HG03095 (cell line): ENCODE measurements around the gene CFP.
"Not testable (repeated sequence)": the region's sequence is repeated elsewhere in the genome, so short reads cannot be mapped to it uniquely, and the experiment has no call there.

Experiments used
- ATAC-seq: cut with Tn5 transposase; IDR thresholded peaks from one replicate; pipeline ENCODE4 v1.9.1; 2021; ENCODE audit warnings: moderate library complexity; ENCODE audit not compliant: unreplicated experiment

The CFP gene

GRCh38 chrX:47629419-47630200, at the start of gene CFP:
Gene CFP (minus strand): TSS chrX:47629930. CDS start chrX:47629844, 86 bp downstream.
- no peak for ATAC-seq

DNA sequence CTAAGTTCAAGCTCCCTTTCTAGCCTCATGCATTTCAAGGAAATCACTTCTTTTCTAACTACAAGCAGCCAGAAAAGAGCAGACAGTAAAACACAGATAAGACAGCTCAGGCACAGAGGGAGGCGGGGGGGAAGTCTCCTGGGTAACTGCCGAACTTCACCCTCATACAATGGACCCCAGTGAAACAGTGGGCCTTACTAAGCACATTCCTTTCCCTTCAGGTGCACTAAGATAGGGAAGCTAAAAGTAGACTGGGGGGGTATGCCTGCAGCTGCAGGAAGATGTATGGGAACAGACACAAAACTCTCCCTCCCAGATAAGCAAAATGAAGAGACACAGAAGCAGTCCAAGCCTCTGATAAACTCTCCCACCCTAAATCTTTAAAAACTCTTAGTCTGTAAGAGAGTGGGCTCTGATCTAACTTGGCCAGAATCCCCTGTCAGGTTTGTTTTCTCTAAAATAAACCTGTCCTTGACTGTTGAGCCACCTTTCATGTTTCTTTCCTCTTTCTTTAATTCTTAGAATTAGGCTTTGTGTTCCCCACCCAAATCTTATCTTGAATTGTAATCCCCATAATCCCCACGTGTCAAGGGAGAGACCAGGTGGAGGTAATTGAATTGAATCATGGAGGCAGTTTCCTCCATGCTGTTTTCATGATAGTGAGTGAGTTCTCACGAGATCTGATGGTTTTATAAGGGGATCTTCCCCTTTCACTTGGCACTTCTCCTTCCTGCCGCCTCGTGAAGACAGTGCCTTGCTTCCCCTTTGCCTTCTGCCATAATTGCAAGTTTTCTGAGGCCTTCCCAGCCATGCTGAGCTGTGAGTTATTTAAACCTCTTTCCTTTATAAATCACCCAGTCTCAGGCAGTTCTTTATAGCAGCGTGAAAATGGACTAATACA, 46.5 kb upstream of the CFP start:
- ATAC-seq, result not testable (repeated sequence)

GRCh38 chrX:47674776-47675175, 45.0 kb upstream of the CFP start:
- no peak for ATAC-seq

GRCh38 chrX:47665797-47666196, 36.1 kb upstream of the CFP start:
- not testable (repeated sequence) for ATAC-seq

DNA sequence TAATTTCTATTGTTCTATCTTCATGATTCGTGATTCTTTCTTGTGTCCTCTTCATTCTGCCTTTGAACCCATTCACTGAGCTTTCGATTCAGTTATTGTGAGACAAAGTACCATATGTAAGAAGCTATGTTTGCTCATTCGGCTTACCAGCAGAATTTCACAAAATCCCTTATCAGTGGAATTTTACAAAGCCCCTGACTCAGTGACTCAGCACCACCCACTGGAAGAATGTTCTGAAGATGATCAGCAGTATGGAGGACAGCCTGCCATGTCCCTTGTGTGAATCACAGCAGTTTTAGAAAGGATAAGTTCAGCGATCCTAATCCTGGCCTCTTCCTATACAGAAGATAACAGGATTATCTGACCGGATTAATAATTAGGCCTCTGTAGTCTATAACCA, 35.0 kb upstream of the CFP start:
- ATAC-seq, result no peak

- no peak for ATAC-seq
These were observed 32.5 kb upstream of the CFP start for GRCh38 chrX:47662144-47662657.

DNA sequence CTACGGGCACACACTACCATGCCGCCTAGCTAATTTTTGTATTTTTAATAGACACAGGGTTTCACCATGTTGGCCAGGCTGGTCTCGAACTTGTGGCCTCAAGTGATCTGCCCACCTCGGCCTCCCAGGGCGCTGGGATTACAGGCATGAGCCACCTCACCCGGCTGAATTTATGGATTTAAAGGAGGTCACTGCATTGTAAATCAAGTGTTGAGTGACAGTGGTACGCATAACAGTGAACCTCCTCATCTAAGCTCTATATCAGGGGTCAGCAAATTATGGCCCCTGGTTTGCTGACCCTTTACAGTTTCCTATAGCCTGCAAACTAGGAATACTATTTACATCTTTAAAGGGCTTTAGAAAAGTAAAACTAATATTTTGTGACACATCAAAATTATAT, 31.8 kb upstream of the CFP start:
- ATAC-seq, result no peak

GRCh38 chrX:47659421-47659726, 29.6 kb upstream of the CFP start:
- ATAC-seq, result no peak

- ATAC-seq, result peak; percentile 76
These were observed 29.1 kb upstream of the CFP start, which contains the start of gene UXT for GRCh38 chrX:47658684-47659420. Gene UXT (minus strand): TSS chrX:47659180. CDS start chrX:47658927, 253 bp downstream.

GRCh38 chrX:47658301-47658683, 28.6 kb upstream of the CFP start:
- no peak for ATAC-seq

DNA sequence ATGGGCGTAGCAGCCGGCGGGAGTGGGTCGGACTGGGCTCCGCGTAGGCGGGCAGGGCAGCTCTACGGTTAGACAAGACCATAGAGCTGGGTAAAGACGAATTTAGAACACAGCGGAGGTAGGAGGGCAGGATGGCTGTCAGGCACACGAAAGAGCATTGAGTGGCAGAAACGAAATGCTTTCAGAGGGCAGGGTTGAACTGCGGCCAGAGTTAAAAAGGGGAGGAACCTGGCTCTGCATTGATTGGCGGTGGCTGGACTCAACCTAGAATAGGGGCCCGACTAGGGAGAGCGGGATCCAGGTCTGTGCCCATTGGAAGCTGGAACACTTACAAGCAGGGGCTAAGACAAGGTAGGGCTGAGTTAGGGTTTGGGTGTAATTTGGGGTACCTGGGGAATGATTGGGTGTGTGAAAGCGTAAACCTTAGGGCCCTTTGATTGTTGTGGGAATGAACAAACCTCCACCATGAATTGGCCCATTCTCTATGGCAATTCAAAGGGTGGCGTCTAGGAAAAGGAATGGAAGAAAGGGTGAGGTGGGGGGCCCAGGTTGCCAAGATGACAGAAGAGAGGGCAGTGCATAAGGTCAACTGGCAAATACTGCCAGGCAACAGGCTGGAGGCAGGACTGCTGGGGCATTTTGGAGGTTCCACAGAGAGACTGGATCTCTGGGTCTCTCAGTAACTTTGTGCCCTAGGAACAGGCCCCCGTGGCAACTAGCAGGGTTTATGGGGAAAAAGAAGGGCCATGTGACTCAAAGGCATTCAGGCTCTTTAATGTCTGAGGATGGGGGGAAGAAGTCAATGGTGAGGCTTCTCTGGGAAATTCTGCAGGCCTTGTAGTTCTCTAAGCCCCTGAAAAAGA, 21.5 kb upstream of the CFP start:
- no peak for ATAC-seq

GRCh38 chrX:47650164-47651042, 20.7 kb upstream of the CFP start, which contains the start of gene ELK1:
Gene ELK1 (minus strand): TSS chrX:47650563. CDS start chrX:47641441, 9,122 bp downstream.
- peak; percentile 87 for ATAC-seq

GRCh38 chrX:47649781-47650163, 20.0 kb upstream of the CFP start:
- ATAC-seq, result no peak

- no peak for ATAC-seq
These were observed 19.5 kb upstream of the CFP start for GRCh38 chrX:47649271-47649670.

DNA sequence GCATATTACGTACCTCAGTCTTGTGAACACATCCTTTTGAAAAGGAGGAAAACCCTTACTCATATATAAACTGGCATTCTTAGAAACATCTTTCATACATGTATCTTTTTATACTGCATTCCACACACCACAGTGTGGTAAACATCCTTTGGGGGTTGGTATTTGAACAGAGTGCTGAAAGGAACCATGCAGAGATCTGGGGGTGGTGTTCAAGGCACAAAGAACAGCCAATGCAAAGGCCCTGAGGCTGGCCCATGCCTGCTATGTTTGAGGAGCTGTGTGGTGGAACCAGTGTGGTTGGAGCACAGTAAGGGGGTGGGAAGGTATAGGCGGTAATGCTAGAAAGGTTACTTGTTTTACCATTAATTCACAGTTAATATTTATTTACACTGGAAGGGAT, 18.6 kb upstream of the CFP start:
- no peak for ATAC-seq

GRCh38 chrX:47646636-47647035, 16.9 kb upstream of the CFP start:
- no peak for ATAC-seq

GRCh38 chrX:47645530-47645929, 15.8 kb upstream of the CFP start:
- ATAC-seq, result no peak

DNA sequence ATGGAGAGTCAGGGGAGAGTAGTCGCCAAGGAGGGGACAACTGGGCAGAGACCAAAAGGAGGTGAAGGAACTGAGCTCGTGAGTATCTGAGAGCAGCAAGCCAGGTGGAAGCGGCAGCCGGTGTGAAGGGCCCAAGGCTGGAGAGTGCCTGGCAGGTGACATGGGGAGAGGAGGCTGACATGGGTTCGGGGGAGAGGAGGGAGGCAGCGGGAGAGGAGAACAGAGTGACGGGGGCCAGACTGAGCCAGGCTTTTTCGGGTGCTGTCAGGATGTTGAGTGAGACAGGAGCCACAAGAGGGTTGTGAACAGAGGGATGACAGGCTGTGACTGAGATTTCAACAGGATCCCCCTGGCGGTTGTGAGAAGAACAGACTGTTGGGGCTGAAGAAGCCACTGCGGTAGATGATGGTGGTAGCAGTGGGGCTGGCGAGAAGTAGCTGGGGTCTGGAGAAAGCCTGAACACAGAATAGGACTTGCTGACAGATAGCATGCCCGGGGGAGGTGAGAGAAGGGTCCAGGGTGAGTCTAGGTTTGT, 14.9 kb upstream of the CFP start:
- ATAC-seq, result no peak

DNA sequence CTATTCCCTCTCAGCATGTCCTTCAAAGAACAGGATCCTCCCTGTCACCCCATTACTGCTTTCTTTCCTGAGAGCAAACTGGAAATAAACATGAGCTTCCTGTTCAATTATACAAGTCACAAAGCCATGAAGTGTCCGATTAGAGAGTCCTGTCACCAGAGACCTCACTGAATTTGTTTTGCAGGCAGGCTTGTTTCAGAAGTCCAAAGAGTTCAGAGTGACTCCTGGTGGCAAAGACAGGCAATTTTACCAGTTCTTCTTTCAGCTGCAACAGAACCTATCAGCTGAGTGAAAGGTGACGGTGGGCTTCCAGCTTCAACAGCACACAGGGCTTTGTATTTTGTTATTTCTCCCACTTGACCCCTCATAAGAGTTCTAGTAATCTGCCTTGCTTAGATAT, 14.2 kb upstream of the CFP start:
- ATAC-seq, result no peak
